Stimulated activated CD8-positive, alpha-beta memory T cell treated with anti-CD3 and anti-CD28 coated beads, Interleukin-4, amount 100 ng/mL, for 4 hours (primary cell): ENCODE data around the gene MAP3K9.
"Not testable (repeated sequence)": the region's sequence is repeated elsewhere in the genome, so short reads cannot be mapped to it uniquely, and the experiment has no call there.

Experiments used
- DNase-seq, 2 donors: peaks; one replicate each; pipeline ENCODE4 v3.0.0-alpha.2; 2020; ENCODE audit warnings: low read depth in 2 of 2, low spot score in 1 of 2

Gene MAP3K9

GRCh38 chr14:70809225-70810219, at the start of gene MAP3K9:
Gene MAP3K9 (minus strand): TSS chr14:70809513. CDS start chr14:70809171, 342 bp downstream.
- peak; percentile 62 to 78 for DNase-seq

- no peak for DNase-seq
These were observed 49.3 kb upstream of the MAP3K9 start for GRCh38 chr14:70858641-70859040.

GRCh38 chr14:70857496-70857890, 48.2 kb upstream of the MAP3K9 start:
- DNase-seq, result no peak

- no peak for DNase-seq
These were observed 47.7 kb upstream of the MAP3K9 start for GRCh38 chr14:70856851-70857495.

- DNase-seq, result no peak
These were observed 46.2 kb upstream of the MAP3K9 start for GRCh38 chr14:70855486-70855885.

- DNase-seq, result not testable (repeated sequence)
These were observed 44.3 kb upstream of the MAP3K9 start for GRCh38 chr14:70853658-70854057.

GRCh38 chr14:70847406-70848090, 38.2 kb upstream of the MAP3K9 start:
- DNase-seq, result no peak

- DNase-seq, result no peak
These were observed 36.3 kb upstream of the MAP3K9 start for GRCh38 chr14:70845601-70846000.

- no peak for DNase-seq
These were observed 33.6 kb upstream of the MAP3K9 start for GRCh38 chr14:70842851-70843462.

- DNase-seq, result no peak
These were observed 28.8 kb upstream of the MAP3K9 start for GRCh38 chr14:70838076-70838475.

GRCh38 chr14:70836946-70837345, 27.6 kb upstream of the MAP3K9 start:
- DNase-seq, result no peak

- DNase-seq, result no peak
These were observed 24.6 kb upstream of the MAP3K9 start for GRCh38 chr14:70833884-70834283.

- DNase-seq, result no peak
These were observed 23.4 kb upstream of the MAP3K9 start for GRCh38 chr14:70832561-70833305.

- DNase-seq, result no peak
These were observed 21.9 kb upstream of the MAP3K9 start for GRCh38 chr14:70830998-70831781.

GRCh38 chr14:70828188-70828587, 18.9 kb upstream of the MAP3K9 start:
- no peak for DNase-seq

GRCh38 chr14:70827752-70828151, 18.4 kb upstream of the MAP3K9 start:
- DNase-seq, result no peak

GRCh38 chr14:70827347-70827746, 18.0 kb upstream of the MAP3K9 start:
- DNase-seq, result no peak

GRCh38 chr14:70823281-70823680, 14.0 kb upstream of the MAP3K9 start:
- no peak for DNase-seq

- DNase-seq, result no peak
These were observed 13.3 kb upstream of the MAP3K9 start for GRCh38 chr14:70822530-70823185.
